WI38 (cell line): Measurements from ENCODE around the gene RAPSN.

Experiments
- H3K4me3 ChIP-seq: 2 replicates; pipeline ENCODE4 v1.5.1; 2011; ENCODE audit warnings: low read depth, mild to moderate bottlenecking, control low read depth, low read length
- TF ChIP-seq, protein P1 (sequence below): IDR thresholded peaks from 2 replicates; pipeline ENCODE4 v1.5.1; 2012; ENCODE audit warnings: low read depth, mild to moderate bottlenecking, control low read depth, low read length

RAPSN gene

GRCh38 chr11:47435687-47436086 lies 13.2 kb downstream of the RAPSN start:
- H3K4me3 ChIP-seq = no peak overlapping the region
- TF ChIP-seq, protein P1, sequence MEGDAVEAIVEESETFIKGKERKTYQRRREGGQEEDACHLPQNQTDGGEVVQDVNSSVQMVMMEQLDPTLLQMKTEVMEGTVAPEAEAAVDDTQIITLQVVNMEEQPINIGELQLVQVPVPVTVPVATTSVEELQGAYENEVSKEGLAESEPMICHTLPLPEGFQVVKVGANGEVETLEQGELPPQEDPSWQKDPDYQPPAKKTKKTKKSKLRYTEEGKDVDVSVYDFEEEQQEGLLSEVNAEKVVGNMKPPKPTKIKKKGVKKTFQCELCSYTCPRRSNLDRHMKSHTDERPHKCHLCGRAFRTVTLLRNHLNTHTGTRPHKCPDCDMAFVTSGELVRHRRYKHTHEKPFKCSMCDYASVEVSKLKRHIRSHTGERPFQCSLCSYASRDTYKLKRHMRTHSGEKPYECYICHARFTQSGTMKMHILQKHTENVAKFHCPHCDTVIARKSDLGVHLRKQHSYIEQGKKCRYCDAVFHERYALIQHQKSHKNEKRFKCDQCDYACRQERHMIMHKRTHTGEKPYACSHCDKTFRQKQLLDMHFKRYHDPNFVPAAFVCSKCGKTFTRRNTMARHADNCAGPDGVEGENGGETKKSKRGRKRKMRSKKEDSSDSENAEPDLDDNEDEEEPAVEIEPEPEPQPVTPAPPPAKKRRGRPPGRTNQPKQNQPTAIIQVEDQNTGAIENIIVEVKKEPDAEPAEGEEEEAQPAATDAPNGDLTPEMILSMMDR = no peak

DNA sequence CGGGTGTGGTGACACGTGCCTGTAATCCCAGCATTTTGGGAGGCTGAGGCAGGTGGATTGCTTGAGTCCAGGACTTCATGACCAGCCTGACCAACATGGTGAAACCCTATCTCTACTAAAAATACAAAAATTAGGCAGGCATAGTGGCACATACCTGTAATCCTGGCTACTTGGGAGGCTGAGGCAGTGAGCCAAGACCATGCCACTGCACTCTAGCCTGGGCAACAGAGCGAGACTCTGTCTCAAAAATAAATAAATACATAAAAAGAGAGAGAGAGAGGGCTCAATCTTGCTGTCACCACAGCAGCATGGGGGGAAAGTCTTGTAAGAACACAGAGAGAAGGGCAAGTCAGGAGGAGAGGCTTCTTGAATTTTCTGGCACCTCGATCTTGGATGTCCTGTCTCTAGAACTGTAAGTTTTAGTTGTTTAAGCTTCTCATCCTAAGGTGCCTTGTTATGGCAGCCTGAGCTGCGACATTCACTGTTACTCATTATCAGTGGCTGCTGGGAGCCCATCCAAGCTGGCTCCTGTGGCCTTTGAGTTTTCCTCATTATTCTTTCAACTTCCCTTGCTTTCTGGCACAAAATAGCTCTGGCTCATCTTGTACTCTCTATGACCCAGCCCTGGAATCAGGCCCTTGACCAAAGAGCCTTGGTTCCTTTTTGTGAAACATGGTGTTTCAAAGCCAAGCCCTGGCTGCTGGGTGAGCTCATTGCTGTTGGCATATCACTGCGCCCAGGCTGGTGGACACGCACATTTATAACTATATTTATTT lies 14.7 kb downstream of the RAPSN start:
- TF ChIP-seq, protein P1 = no peak
- H3K4me3 ChIP-seq = no peak overlapping the region

DNA sequence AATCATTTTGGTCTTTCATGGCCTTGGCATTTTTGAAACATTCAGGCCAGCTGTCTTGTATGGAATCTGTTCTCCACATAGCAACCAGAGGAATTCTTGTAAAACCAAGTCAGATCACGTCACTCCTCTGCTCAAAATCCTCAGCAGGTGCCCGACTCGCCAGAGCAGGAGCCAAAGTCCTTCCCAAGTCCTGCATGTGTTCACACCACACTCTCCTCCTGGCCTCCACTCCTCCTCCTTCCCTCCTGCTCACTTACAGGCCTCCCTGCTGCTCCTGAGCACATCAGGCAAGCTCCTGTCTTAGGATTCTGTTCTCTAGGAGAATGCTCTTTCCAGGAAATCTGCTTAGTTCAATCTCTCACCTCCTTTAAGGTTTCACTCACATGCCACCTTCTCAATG lies 15.8 kb downstream of the RAPSN start:
- TF ChIP-seq, protein P1 = no peak
- no peak overlapping the region for H3K4me3 ChIP-seq

DNA sequence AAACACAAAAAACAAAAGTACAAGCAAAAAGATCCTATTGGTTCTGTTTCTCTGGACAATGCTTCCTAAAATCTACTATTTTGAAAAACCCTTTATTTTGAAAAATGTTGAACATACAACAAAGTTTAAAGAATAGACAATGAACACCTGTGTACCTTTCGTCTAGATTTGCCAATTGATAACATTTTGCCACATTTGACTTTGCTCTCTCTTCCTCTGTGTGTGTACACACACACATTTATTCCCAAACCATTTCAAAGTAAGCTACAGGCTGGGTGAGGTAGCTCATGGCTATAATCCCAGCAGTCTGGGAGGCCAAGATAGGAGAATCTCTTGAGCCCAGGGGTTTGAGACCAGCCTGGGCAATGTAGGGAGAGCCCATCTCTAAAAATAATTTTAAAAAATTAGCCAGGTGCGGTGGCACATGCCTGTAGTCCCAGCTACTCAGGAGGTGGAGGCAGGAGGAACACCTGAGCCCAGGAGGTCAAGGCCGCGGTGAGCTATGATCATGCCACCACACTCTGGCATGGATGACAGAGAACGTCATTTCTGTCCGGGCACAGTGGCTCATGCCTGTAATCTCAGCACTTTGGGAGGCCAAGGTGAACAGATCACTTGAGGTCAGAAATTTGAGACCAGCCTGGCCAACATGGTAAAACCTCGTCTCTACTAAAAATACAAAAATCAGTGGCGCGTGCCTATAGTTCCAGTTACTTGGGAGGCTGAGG lies 17.4 kb downstream of the RAPSN start:
- TF ChIP-seq, protein P1 = no peak
- no peak overlapping the region for H3K4me3 ChIP-seq

- H3K4me3 ChIP-seq = no peak overlapping the region
- TF ChIP-seq, protein P1 = no peak
These were observed 18.4 kb downstream of the RAPSN start for GRCh38 chr11:47430524-47430923.

DNA sequence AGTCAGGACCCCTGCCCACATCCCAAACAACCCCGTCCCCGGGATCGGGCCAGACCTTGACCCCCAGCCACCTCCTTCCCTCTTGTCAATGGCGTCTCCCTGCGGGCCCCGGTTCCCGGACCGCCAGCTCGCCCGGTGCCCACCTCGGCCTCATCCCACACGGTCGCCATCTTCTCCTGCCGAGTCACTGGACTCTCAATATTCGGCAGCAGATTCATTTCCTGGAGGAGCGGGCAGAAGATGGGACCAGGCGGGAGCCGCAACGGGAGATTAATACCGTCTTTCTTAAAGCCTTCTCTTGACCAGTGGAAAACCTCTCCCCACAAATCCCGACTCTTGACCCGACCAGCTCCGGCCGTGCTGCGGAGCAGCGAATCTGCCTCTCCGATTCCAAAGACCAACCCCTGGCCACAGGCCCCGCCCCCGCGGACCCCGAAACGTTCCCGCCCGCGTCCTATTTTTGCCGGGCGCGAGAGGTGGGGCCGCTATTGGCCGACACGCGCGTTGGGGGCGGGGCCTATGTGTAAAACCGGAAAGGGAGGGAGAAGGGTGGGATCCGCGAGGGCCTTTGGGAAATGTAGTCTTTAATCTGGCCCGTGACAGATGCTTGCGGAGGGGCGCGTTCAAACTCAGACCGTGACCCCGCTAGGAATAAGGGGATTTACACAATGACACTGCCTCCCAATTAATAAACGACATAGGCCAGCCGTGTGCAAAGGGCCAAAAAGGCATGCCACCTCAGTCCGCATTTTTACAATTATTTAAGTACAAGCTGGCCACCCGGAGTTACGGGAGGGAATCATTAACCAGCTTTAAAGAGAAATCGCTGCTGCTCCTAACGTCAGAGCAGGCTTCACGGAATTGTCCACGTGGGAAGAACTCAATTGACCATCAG lies 22.6 kb downstream of the RAPSN start, which contains the start of gene PSMC3:
Gene PSMC3 (minus strand): TSS at position 378 of the 895 bp plus-strand sequence. CDS start 160 bp downstream, at position 218.
- H3K4me3 ChIP-seq = peak within 1 kb of the TSS; percentile 88
- TF ChIP-seq, protein P1 = no peak
